ENCODE measurements around the gene SPCS1.

DNA sequence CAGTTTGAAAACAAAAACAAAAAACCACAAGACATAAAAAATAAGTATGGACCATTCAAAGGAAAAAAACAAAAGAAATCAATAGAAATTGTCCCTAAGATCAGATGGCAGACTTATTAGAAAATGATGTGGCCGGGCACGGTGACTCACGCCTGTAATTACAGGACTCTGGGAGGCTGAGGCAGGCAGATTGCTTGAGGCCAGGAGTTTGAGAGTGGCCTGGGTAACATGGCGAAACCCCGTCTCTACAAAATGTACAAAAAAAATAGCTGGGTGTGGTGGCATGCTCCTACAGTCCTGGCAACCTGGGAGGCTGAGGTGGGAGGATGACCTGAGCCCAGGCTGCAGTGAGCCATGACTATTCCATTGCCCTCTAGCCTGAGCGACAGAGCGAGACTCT lies 16.6 kb downstream of the SPCS1 start:
- TF ChIP-seq, protein P1, sequence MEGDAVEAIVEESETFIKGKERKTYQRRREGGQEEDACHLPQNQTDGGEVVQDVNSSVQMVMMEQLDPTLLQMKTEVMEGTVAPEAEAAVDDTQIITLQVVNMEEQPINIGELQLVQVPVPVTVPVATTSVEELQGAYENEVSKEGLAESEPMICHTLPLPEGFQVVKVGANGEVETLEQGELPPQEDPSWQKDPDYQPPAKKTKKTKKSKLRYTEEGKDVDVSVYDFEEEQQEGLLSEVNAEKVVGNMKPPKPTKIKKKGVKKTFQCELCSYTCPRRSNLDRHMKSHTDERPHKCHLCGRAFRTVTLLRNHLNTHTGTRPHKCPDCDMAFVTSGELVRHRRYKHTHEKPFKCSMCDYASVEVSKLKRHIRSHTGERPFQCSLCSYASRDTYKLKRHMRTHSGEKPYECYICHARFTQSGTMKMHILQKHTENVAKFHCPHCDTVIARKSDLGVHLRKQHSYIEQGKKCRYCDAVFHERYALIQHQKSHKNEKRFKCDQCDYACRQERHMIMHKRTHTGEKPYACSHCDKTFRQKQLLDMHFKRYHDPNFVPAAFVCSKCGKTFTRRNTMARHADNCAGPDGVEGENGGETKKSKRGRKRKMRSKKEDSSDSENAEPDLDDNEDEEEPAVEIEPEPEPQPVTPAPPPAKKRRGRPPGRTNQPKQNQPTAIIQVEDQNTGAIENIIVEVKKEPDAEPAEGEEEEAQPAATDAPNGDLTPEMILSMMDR (IDR thresholded peaks at IDR 0.05) = no peak
- no peak for TF ChIP-seq EP300 (IDR thresholded peaks at IDR 0.05)
- TF ChIP-seq POLR2A (IDR thresholded peaks at IDR 0.05) = no peak
- TF ChIP-seq POLR2AphosphoS5 (IDR thresholded peaks at IDR 0.05) = no peak
